Left forelimb (tissue), 1 donor: Measurements from ENCODE around the gene COL11A2.
"Not testable (repeated sequence)": the region's sequence is repeated elsewhere in the genome, so short reads cannot be mapped to it uniquely, and the experiment has no call there.

Experiments
- DNase-seq: peaks from one replicate; pipeline ENCODE4 v3.0.0-alpha.2; 2018; ENCODE audit warnings: low spot score

Gene COL11A2

DNA sequence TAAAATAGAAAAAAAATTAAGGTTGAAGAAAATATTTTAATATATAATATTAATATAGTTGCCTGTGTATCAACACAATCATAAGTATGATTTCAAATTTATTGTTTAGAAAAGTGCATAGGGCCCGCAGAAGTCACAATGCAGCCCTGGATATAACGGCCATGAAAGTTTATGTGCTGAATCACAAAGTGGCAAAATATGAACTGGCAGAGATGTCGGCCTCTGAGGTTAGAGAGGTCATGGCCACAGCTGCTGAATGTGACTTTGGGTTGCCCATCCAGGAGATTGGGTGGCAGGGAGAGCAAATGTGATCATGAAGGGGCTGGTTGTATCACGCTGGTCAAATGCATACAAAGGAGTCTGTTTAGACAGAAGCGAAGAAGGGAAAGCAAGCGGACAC lies 35.7 kb downstream of the COL11A2 start:
- DNase-seq = no peak

DNA sequence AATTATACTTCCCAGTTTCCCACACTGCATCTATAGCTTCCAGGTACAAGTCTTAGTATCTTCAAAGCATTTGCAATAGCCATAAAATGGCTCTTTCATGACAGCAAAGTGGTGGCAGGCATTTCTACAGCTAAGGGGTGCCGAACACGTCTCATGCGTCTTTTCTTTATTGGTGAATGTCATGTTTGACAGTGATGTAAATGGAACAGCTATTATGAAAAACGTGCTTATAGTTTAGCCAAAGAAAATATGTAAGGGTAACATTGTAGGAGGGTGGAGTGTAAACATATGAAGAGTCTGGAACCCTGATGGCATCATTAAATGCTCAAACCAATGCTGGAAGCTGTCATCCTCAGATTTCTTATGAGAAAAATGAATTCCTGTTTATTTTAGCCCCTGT lies 37.9 kb downstream of the COL11A2 start:
- DNase-seq = no peak

DNA sequence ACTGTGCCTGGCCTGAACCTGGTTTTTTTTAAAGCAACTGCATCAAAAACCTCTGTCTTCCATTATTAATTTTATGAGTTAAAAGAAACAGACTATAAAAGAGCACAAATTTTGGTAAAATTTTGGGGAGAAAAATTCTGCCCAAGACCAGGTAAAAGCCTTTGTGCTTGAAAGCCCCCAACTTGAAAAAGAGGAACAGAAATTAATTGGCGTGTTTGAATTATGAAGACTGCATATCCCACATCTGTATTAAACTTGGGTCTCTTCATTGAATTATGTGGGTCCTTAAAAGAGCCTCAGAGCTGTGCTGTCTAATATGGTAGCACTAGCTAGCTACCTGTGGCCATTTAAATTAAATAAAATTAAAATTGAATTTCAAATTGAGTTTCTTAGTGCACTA lies 41.2 kb downstream of the COL11A2 start:
- DNase-seq = no peak

DNA sequence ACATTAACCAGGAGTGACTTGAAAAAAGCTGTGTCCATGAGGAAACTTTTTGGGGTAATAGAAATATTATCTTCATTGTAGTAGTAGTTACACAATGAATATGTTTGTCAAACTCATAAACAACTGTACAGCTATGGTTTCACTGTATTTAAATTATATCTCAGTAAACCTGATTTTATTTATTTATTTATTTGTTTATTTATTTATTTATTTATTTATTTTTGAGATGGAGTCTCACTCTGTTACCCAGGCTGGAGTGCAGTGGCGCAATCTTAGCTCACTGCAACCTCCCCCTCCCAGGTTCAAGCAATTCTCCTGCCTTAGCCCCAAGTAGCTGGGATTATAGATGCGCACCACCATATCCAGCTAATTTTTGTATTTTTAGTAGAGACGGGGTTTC lies 41.7 kb downstream of the COL11A2 start:
- not testable (repeated sequence) for DNase-seq

DNA sequence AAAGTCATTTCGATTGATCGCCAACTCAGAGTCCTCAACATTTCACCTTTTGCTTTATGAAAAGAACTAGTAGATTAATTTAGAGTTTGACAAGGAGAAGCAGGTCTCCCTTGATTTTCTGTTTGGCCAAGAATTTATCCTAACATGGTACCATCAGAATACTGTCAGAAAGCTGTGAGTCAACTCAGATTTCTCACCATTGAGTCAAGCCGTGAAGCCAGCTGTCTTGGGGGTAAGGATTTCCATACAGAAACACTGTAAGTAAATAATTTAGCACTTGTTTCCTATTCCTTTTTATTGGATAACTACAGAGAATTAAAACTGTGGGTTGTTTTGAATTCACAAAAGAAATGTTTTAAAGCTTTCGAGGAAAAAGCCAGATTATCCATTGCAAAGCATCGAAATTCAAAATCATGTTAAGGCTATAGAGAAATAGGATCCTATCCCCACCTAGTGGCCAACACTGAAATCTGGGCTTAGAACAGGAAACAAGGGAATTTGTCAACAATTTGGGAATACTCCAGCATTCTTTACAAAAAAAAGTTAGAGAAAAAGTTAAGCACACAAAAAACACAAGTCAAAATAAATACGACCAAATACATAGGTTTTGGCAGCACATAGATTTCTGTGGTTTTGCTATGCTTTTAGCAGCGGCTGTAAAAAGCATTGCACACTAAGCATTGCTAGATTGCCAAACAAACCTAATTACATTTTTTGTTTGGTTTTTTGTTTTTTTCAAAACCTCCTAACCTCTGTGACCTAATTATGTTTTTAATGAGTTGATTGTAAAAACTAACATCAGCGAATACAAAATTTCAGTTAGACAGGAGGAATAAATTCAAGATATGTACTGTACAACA lies 44.2 kb downstream of the COL11A2 start:
- no peak for DNase-seq

- DNase-seq = no peak
These were observed 47.9 kb downstream of the COL11A2 start for GRCh38 chr6:33144373-33144772.

DNA sequence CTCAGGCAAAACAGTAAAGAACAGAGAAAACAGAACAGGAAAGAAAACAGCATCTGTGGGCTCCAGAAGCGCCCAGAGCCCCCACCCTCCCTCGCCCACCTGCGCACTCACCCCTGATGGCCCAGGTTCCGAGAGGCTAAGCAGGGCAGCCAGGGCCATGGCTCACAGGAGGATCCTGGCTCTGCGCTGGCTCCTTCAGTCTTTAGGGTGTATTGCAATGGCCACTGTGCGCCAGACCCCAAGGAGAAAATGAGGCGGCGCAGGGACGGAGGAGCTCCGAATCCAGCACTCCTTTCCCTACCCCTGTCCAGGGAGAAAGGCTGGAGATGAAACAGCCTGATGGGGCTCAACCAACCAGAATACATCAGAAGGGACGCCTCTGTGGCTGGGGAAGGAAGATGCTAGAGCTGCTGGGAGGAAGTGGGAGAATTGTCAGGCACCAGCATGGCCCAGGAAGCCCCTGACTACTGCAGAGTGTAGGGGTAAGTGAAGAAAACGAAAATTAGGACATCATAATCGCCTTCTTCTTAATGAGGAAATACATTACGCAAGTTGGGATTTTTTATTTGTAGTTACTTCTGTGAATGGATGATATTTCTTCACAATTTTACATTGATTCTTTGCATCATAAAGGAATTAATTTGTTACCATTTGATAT lies 49.0 kb downstream of the COL11A2 start:
- DNase-seq = no peak

DNA sequence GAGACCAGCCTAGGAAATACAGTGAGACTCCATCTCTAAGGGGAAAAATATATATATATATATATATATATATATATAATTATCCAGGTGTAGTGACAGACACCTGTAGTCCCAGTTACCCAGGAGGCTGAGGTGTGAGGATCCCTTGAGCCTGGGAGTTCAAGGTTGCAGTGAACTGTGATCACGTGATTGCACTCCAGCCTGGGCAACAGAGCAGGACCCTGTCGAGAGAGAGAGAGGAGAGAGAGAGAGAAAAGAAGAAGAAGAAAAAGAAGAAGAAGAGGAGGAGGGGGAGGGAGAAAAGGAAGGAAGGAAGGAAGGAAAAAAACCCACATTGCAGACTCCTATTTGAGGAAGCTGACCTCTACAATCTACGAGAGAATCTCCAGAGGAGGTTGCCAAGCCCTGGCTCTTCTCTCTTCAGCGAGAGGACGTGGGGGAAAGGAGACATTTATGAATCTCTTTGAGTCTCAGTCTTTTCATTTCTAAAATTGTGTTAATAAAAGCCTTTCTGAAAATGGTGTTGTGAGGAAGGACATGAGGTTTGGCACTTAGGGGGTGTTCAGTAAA lies 49.7 kb downstream of the COL11A2 start:
- no peak for DNase-seq

DNA sequence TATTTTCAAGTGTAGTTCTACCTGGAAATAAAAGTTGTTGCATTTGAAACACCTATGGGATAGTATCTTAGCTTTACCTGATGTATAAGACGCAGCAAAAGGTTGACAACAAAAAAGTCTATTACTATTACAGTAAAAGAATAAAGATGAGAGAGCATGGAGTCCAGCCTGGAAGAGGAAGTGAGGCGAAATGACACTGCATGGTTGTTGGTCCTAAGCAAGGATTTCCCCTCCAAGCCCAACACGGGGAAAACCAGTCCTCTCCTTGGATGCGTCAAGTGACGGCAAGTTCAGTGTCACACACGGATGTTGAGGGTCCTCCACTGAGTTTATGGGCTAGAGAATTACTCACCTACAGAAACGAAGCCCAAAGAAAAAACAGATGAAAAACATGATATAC lies 51.7 kb downstream of the COL11A2 start:
- no peak for DNase-seq

DNA sequence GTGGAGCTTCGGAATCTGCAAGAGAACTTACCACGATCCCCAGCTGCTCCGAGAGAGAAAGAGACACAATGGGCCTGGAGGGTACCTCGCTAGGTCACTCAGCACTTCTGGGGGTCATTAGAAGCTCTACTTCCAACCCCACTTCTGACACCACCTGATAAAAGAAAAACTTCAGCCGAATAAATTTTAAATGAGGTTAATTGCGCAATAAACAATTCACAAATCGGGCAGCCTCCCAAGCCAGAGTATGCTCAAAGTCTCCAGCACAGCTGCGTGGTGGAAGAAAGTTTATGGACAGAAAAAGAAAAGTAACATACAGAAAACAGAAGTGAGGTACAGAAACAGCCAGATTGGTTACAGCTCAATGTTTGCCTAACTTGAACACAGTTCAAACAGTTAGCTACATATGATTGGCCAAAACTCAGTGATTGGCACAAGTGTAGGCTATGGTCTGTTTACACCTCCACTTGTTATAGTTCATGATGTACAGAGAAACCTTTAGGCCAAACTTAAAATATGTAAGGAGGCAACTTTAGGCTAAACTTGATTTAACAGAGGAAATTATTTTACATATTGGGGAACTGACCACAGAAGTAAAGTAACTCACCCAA lies 52.6 kb downstream of the COL11A2 start:
- no peak for DNase-seq

DNA sequence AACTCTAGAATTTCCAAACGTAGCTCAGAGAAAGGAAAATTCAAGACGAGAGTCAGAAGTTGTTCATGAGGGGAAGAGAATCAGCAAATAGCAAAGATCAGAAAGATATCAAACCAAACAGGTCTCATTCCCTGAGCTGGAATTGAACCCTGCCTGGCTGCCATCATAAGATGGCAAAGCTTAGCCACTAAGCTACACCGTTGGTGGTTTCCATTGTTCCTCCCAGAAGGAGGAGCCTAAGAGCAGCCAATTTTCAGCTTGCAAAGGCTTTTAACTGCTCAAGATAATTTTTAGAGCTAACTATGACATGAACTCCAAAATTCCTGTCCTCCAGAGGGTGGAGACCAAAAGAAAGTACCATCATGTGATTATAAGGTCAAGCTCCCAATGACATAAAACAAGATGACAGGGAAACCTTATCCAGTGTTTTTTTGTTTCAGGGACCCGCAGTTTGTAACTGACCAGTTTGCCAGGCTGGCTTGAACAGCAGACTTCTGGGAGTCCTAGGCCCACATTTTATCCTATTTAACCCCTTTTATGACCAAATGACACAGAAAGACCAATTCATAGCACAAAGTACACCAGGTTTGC lies 55.9 kb downstream of the COL11A2 start:
- no peak for DNase-seq

DNA sequence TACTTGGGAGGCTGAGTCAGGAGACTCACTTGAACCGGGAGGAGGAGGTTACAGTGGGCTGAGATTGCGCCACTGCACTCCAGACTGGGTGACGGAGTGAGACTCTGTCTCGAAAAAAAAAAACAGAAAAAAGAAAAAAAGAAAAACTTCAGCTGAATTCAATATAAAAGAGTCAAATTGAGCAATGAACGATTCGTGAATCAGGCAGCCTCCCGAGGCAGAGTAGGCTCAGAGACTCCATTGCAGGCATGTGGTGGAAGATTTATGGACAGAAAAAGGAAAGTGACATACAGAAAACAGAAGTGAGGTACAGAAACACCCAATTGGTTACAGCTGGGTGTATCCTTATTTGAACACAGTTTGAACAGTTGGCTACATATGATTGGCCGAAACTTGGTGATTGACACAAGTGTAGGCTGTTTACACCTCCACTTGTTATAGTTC lies 60.2 kb downstream of the COL11A2 start:
- DNase-seq = no peak

DNA sequence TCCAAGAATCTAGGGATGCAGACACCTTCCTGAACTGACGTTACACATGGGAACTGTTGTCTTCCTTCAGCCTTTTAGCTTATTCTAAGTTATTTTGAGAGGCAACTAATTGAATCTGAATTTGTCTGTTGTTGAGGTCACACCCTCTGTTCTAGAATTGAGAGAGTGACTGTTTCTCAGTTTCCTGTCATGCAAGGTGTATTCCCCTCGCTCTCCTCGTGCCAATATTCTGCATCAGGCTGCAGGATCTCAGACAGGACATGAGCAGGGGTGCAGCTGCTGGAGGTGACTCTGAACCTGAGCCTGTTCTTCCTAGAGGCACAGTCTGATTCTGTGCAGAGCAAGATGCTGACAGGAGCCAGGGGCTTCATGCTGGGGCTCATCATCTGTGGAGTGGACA lies 63.9 kb downstream of the COL11A2 start:
- no peak for DNase-seq

DNA sequence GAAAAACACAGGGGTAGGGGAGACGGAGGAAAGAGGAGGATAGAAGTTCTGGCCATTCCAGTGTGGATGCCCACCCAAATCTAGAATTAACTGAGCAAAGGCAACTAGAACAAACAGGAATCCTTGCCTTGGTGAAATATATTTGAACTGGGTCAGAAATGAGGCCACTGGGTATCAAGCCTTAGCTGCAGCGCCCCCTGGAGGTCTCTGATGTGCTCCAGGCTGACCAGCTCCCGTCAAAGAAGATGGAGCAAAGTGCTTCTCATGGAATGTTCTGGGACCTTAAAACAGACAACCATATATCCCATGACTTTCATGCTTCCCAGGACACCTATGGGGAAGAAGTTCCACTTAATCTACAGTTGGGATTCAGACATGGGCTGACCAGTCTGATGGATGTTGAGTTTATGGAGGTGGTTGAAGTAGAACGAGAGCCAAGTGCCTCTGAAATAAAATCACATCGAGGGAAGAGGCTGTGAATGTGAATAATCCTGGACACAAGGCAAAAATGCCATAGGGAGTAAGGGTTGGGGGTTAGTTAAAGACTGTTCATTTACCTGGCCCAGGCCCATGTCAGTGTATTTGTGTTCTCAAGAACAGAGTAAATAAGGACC lies 66.1 kb downstream of the COL11A2 start:
- no peak for DNase-seq

DNA sequence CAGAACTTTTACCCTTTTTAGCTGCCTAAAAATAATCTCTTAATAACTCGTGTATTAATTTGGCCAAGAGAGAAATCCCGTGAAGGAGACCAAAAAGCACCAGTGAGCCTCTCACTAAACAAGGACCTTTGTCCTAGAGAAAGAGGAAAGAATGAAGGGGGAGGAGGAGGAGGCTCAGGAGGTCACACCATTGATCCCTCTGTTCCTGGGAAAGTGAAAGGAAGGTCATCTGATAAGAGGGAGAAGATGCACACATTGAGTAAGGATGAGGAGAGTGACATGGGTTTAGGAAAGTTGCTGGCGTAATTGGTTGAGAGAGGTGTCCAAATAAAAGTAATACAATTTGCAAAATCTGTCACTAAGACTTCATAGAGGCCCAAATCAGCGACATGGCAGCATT lies 67.3 kb downstream of the COL11A2 start:
- DNase-seq = no peak

GRCh38 chr6:33124525-33124901 lies 67.8 kb downstream of the COL11A2 start:
- no peak for DNase-seq

DNA sequence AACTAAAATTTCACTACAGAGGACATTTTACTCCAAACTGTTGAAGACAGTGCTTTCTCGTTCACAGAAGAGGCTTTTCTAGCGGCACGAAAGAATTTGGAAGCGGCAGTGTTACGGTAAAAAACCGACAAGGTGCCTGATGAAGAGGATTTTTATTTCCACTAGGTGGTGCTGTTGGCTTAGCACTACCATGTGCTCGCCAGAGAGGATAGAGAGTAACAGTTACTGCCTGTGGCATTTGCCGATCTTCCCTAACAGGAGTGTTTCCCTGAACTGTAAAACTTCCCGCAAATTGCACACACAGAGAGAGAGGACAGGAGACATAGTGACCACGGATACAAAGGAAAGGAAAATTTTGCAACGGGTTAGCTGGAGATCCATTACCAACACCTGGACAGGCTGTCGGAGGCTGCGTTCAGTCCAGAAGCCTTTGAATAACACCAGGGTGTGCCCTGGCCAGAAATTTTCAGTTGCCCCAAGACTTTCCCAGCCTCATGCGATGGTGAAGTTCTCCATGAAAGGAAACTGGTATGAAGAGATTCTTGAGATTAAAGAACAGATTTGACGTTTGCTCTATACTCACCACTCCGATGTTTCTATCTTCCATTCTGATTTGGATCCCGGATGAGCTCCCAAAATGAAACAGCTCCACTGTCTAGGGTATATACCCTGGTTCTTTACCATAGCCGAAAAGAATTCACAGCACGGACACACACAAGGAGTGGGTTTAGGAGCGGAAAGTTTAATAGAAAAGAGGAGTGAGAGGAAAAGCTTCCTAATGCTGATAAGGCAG lies 68.3 kb downstream of the COL11A2 start:
- DNase-seq = no peak

DNA sequence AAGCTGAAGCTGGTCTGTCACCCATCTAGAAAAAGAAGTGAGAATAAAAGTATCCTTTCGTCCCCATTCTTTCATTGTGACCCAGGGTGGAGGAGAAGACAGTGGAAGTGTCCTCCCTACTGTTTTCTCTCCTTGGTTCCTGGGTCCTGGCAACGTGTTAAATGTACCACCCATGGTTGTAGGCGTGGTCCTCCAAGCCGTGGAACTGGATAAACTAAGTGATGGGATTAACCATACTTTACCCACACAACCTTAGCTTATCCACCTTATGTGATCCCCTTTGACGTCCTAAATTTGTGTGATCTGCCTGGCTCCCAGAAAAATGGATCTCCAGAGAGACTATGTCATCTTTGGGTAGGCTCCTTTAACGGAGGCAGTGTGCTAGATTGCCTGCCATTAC lies 69.1 kb downstream of the COL11A2 start:
- no peak for DNase-seq

DNA sequence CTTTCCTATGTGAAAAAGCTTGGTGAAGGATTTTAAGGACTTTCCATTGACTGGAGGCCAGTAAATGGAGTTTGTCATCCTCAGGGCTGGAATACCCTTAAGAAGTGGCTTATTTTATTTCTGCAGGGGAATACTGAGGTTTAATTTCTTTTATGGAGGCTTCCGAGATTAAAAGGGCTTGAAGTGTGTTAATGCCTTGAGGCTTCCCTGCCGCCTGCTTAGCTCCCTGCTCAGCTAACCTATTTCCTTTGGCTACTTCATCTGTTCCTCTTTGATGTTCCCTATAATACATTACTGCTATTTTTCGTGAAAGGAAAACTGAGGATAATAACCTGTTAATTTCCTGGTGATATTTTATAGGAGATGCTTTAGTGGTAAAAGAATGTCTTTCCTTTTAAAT lies 72.3 kb downstream of the COL11A2 start:
- DNase-seq = no peak

- no peak for DNase-seq
These were observed 73.6 kb downstream of the COL11A2 start for GRCh38 chr6:33118525-33119123.

DNA sequence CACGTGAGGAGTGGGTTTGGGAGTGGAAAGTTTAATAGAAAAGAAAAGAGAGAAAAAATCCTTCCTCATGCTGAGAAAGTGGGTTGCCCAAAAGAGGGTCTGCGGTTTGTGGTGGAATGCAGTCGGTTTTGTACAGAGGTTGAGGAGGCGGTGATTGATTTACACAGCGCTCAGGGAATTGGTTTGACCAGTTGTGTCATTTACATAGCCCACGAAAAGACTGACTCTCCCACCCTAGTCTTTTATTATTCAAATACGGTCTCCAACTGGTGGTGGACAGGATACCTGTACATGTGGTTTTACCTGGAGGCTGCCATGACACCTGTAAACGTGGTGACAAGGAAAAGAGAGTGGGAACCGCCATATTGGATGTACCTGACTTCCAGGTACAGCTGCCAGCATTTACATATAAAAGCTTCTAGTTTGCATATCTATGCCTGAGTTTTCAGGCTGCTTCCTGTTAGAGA lies 74.4 kb downstream of the COL11A2 start:
- DNase-seq = no peak
